GDM1 (cell line): ENCODE data around the gene SPACA5.
"Not testable (repeated sequence)": the region's sequence is repeated elsewhere in the genome, so short reads cannot be mapped to it uniquely, and the experiment has no call there.

Experiments
- DNase-seq: peaks from one replicate; lab custom pipeline; 2025; lab: John Stamatoyannopoulos, UW

The SPACA5 gene

GRCh38 chrX:48021026-48021900 is 14.5 kb downstream of the SPACA5 start:
- DNase-seq = peak; percentile 65

DNA sequence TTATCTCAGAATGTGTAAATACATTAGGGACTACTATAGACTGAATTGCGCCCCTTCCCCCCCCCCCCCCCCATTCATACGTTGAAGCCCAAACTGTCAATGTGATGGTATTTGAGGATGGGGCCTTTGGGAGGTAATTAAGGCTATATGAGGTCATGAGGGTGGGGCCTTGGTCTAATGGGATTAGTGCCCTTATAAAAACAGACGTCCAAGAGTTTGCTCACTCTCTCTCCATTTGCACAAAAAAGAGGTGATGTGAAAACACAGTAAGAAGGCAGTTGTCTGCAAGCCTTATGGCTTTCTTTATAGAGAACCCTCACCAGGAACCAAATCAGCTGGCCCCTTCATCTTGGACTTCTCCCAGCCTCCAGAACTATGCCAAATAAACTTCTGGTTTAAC is 15.3 kb downstream of the SPACA5 start:
- DNase-seq = no peak

DNA sequence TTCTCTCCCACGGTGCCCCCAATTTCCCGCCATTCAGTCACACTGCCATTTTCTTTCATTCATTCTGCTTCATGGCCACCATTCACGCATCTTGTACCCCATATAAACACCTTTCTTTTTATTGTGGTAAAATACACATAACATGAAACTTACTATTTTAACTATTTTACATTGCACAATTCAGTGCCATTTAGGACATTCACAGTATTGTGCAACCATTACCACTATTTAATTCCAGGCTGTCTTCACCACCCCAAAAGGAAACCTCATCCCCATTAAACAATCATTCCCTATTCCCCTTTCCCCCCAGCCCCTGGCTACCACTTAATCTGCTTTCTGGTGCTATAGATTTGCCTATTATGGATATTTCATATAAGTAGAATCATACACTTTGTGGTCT is 15.9 kb downstream of the SPACA5 start:
- no peak for DNase-seq

GRCh38 chrX:48025561-48025960 is 18.8 kb downstream of the SPACA5 start:
- DNase-seq = peak; percentile 44

- not testable (repeated sequence) for DNase-seq
Observed at GRCh38 chrX:48027545-48027944, 20.8 kb downstream of the SPACA5 start.

DNA sequence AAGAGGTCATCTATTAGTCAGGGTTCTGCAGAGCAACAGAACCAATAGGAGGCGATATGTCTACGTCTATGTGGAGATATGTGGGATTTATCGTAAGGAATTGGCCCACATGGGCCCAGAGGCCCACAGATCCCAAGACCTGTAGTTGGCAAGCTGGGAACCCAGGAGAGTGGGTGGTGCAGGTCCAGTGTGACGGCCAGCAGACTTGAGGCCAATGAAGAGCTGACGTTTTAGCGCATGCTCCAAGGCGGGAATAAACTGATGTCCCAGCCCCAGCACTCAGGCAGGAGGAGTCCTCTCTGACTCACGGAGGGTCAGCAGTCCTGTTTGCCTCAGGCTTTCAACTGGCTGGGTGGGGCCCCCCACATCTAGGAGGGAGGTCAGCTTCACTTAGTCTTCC is 21.3 kb downstream of the SPACA5 start:
- no peak for DNase-seq

GRCh38 chrX:48030237-48030636 is 23.4 kb downstream of the SPACA5 start:
- DNase-seq = no peak

DNA sequence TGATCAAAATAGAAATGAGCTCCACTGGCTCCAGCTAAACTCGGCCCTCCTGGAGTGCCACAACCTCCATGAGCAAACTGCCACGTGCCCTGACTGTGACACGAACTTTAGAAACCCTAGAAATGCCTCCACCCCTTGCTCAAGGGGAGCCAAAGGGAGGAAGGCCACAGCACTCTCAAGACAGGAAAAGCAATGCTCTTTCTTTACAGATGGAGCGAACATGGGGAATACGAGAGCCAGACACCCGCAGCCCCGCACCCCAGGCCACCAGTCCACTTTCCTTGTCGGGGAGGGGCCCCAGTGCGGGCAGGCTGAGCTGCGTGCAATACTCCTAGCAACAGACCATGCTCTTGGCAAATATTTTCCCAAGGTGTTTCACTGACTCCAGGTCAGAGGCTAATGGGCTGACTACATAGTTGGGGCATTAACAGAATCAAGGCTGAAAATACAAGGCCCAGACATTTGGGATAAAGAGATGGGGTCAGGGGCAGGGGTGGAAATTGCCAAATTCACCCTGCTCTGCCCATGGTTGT is 23.9 kb downstream of the SPACA5 start:
- not testable (repeated sequence) for DNase-seq

GRCh38 chrX:48035891-48036290 is 29.1 kb downstream of the SPACA5 start:
- no peak for DNase-seq

GRCh38 chrX:48043056-48043455 is 36.3 kb downstream of the SPACA5 start:
- DNase-seq = no peak

- DNase-seq = no peak
Observed at GRCh38 chrX:48045410-48046311, 38.9 kb downstream of the SPACA5 start.

- DNase-seq = no peak
Observed at GRCh38 chrX:48046846-48047245, 40.1 kb downstream of the SPACA5 start.

- no peak for DNase-seq
Observed at GRCh38 chrX:48058621-48059295, 52.0 kb downstream of the SPACA5 start.

- no peak for DNase-seq
Observed at GRCh38 chrX:48059296-48059639, 52.5 kb downstream of the SPACA5 start.
